ENCODE results near the gene SGF29. TPM values are rescaled to one million over a fixed set of nuclear protein-coding genes. Genes with fewer than 3 reads are reported as not detected.
A peak's percentile ranks its signal among the peaks of the same experiment; 100 is the strongest.
"Not testable (repeated sequence)": the region's sequence is repeated elsewhere in the genome, so short reads cannot be mapped to it uniquely, and the experiment has no call there.

SGF29 gene
- total RNA-seq, 1 experiment from 2014 or later, result 45.3 TPM

- TF ChIP-seq CTCF (conservative IDR thresholded peaks at IDR 0.05) (no peak), EZH2 (IDR thresholded peaks at IDR 0.05; ENCODE audit: low read depth) (no peak)
- peak overlapping the region; percentile 31; the same call in 1 of the 2 replicates for H3K4me2 ChIP-seq
- H3K36me3 ChIP-seq (ENCODE audit: low read depth), result peaks cover 15% of the 10 kb centered on the region; the same call in 1 of the 2 replicates
- H3K79me2 ChIP-seq (ENCODE audit: low read depth), result peaks cover 28% of the 10 kb centered on the region
- H3K4me3 ChIP-seq, result no peak overlapping the region
- ChIA-PET CTCF (interaction anchor here (0.7 to 1.3 kb wide), 2 partner anchors 19 to 336 kb away, joined by 3 to 5 read pairs; no protein-coding TSS in a partner anchor), POLR2A (ENCODE audit: unreplicated experiment) (interaction anchor here (0.7 kb wide), 1 partner anchor 14 kb away, joined by 4 read pairs; no protein-coding TSS in a partner anchor)
- no peaks in the 10 kb centered on the region for H4K20me1 ChIP-seq (ENCODE audit: insufficient read depth)
- peaks cover 42% of the 10 kb centered on the region for H3F3A ChIP-seq (ENCODE audit: insufficient read depth, low read depth)
- no TSS peak for BruUV-seq (replicated peaks)
- no peaks in the 10 kb centered on the region for H3K27me3 ChIP-seq (ENCODE audit: insufficient read depth, low read depth)
- H3K9me2 ChIP-seq (ENCODE audit: insufficient read depth), result no peaks in the 10 kb centered on the region
- H3K9me3 ChIP-seq (ENCODE audit: insufficient read depth, low read depth), result no peaks in the 10 kb centered on the region
- peaks cover 26% of the 10 kb centered on the region for H3K4me1 ChIP-seq (replicated peaks; ENCODE audit: insufficient read depth)
- peak in 1 of 2 experiments; percentile 56 for DNase-seq
- intact Hi-C loops (cut with micrococcal nuclease; ENCODE audit: unreplicated experiment), result loop anchor here (5.0 kb wide), 2 partner anchors 64 to 339 kb away; partner anchors contain the start of gene SGF29
- H2AFZ ChIP-seq, result no peak overlapping the region
- H3K27ac ChIP-seq, result peak overlapping the region; percentile 54
Observed at GRCh38 chr16:28616636-28617035, 62.9 kb downstream of the SGF29 start.

GRCh38 chr16:28617874-28618273 lies 64.2 kb downstream of the SGF29 start:
- Histone ChIP-seq H3K9me3 (ENCODE audit: insufficient read depth, low read depth) (no peaks in the 10 kb centered on the region), H3K27ac (peak overlapping the region; percentile 54), H3K4me3 (no peak overlapping the region), H3K4me1 (replicated peaks; ENCODE audit: insufficient read depth) (peaks cover 33% of the 10 kb centered on the region), H2AFZ (no peak overlapping the region), H3K36me3 (ENCODE audit: low read depth) (peaks cover 15% of the 10 kb centered on the region; the same call in 1 of the 2 replicates), H4K20me1 (ENCODE audit: insufficient read depth) (no peaks in the 10 kb centered on the region), H3K9me2 (ENCODE audit: insufficient read depth) (no peaks in the 10 kb centered on the region), H3F3A (ENCODE audit: insufficient read depth, low read depth) (peaks cover 42% of the 10 kb centered on the region), H3K79me2 (ENCODE audit: low read depth) (peaks cover 40% of the 10 kb centered on the region), H3K27me3 (ENCODE audit: insufficient read depth, low read depth) (no peaks in the 10 kb centered on the region), H3K4me2 (peak overlapping the region; percentile 31)
- no TSS peak for BruUV-seq (replicated peaks)
- CTCF ChIA-PET, result interaction anchor here (0.6 to 1.3 kb wide), 3 partner anchors 20 to 69 kb away, joined by 3 to 5 read pairs (median 3); no protein-coding TSS in a partner anchor
- peak in 1 of 2 experiments; percentile 87 for DNase-seq
- POLR2A ChIA-PET (ENCODE audit: unreplicated experiment), result interaction anchor here (0.6 kb wide), 2 partner anchors 30 to 314 kb away, joined by 6 to 9 read pairs; partner anchors contain the start of gene CD19
- intact Hi-C loops (cut with micrococcal nuclease; ENCODE audit: unreplicated experiment), result loop anchor here (5.0 kb wide), 2 partner anchors 66 to 341 kb away; partner anchors contain the start of gene SGF29
- TF ChIP-seq EZH2 (IDR thresholded peaks at IDR 0.05; ENCODE audit: low read depth) (no peak), CTCF (conservative IDR thresholded peaks at IDR 0.05) (no peak)

- H3K27me3 ChIP-seq (ENCODE audit: insufficient read depth, low read depth); H3K9me3 ChIP-seq (ENCODE audit: insufficient read depth, low read depth); H3K9me2 ChIP-seq (ENCODE audit: insufficient read depth); DNase-seq; H3K27ac ChIP-seq; H2AFZ ChIP-seq; H4K20me1 ChIP-seq (ENCODE audit: insufficient read depth); BruUV-seq (replicated peaks); H3K4me2 ChIP-seq; H3K4me3 ChIP-seq; POLR2A ChIA-PET (ENCODE audit: unreplicated experiment); intact Hi-C loops (cut with micrococcal nuclease; ENCODE audit: unreplicated experiment): not testable (repeated sequence)
- Histone ChIP-seq H3K4me1 (replicated peaks; ENCODE audit: insufficient read depth) (peaks cover 33% of the 10 kb centered on the region), H3K36me3 (ENCODE audit: low read depth) (peaks cover 15% of the 10 kb centered on the region; the same call in 1 of the 2 replicates), H3F3A (ENCODE audit: insufficient read depth, low read depth) (peaks cover 42% of the 10 kb centered on the region), H3K79me2 (ENCODE audit: low read depth) (peaks cover 45% of the 10 kb centered on the region)
- CTCF ChIA-PET, result interaction anchor here (0.7 kb wide), 1 partner anchor 235 kb away, joined by 3 read pairs; no protein-coding TSS in a partner anchor
Observed at GRCh38 chr16:28620316-28620715, 66.6 kb downstream of the SGF29 start.

All from PC-9 (cell line).